Hepatocyte (in vitro differentiated cells): ENCODE data around the gene ACSS3. TPM values are rescaled to one million over a fixed set of nuclear protein-coding genes. Genes with fewer than 3 reads are reported as not detected.
"Not testable (repeated sequence)": the region's sequence is repeated elsewhere in the genome, so short reads cannot be mapped to it uniquely, and the experiment has no call there.

ENCODE experiments used
- DNase-seq: peaks from one replicate; pipeline ENCODE4 v3.0.0-alpha.2; 2016; ENCODE audit warnings: low spot score
- H2AFZ ChIP-seq: fragments of 200-600 bp; sonication (generic); 2 replicates; pipeline ENCODE4 v1.6.0; 2016; ENCODE audit warnings: antibody characterized with exemption, mild to moderate bottlenecking
- H3K27ac ChIP-seq: fragments of 200-600 bp; sonication (generic); 2 replicates; pipeline ENCODE4 v1.5.1; 2016; ENCODE audit warnings: mild to moderate bottlenecking
- H3K27me3 ChIP-seq: fragments of 200-600 bp; sonication (generic); 2 replicates; pipeline ENCODE4 v1.6.1; 2016
- H3K36me3 ChIP-seq: fragments of 200-600 bp; sonication (generic); replicated peaks from 2 replicates; pipeline ENCODE4 v1.5.1; 2016; ENCODE audit warnings: low read depth; ENCODE audit not compliant: insufficient read depth
- H3K4me1 ChIP-seq: fragments of 200-600 bp; sonication (generic); 2 replicates; pipeline ENCODE4 v1.5.1; 2016; ENCODE audit warnings: mild to moderate bottlenecking, moderate library complexity; ENCODE audit not compliant: insufficient read depth
- H3K4me2 ChIP-seq: fragments of 200-600 bp; sonication (generic); 2 replicates; pipeline ENCODE4 v1.6.0; 2016
- H3K4me3 ChIP-seq: fragments of 200-600 bp; sonication (generic); 2 replicates; pipeline ENCODE4 v1.5.1; 2016; ENCODE audit warnings: mild to moderate bottlenecking
- H3K79me2 ChIP-seq: fragments of 200-600 bp; sonication (generic); 2 replicates; pipeline ENCODE4 v1.6.0; 2017; ENCODE audit warnings: mild to moderate bottlenecking
- H3K9me2 ChIP-seq: fragments of 200-600 bp; sonication (generic); replicated peaks from 2 replicates; pipeline ENCODE4 v1.6.0; 2017; ENCODE audit warnings: mild to moderate bottlenecking; ENCODE audit not compliant: insufficient read depth
- H3K9me3 ChIP-seq: fragments of 200-600 bp; sonication (generic); 2 replicates; pipeline ENCODE4 v1.5.1; 2016; ENCODE audit warnings: low read depth, mild to moderate bottlenecking
- H4K20me1 ChIP-seq: fragments of 200-600 bp; sonication (generic); 2 replicates; pipeline ENCODE4 v1.6.0; 2016; ENCODE audit warnings: mild to moderate bottlenecking; ENCODE audit not compliant: insufficient read depth, poor library complexity, severe bottlenecking
- CTCF ChIP-seq: fragments of 200-600 bp; sonication (generic); IDR thresholded peaks from 2 replicates; pipeline ENCODE4 v1.5.1; 2016; ENCODE audit warnings: antibody characterized with exemption, mild to moderate bottlenecking; ENCODE audit not compliant: poor library complexity
- EZH2 ChIP-seq: fragments of 200-600 bp; sonication (generic); IDR thresholded peaks from 2 replicates; pipeline ENCODE4 v1.6.1; 2016; ENCODE audit warnings: antibody characterized with exemption, mild to moderate bottlenecking, borderline replicate concordance
- EZH2phosphoT487 ChIP-seq: fragments of 200-600 bp; sonication (generic); IDR thresholded peaks from one replicate; pipeline ENCODE4 v1.6.1; 2018; ENCODE audit warnings: antibody characterized with exemption, mild to moderate bottlenecking, low read depth, moderate library complexity; ENCODE audit not compliant: unreplicated experiment, severe bottlenecking
- WGBS: methylation state at CpG from one replicate; pipeline ENCODE4 v1.1.6; 2016; ENCODE audit warnings: low lambda C conversion rate; ENCODE audit errors: missing lambda C conversion rate; 5-methylcytosine and 5-hydroxymethylcytosine counted together
- polyA plus RNA-seq: library from polyadenylated mRNA; unstranded; fragments of >200 nt; fragmentation: Nextera tagmentation; extraction: Ambion mirVana; gene quantifications from 2 replicates; pipeline ENCODE4 v1.2.1, GENCODE V29; 2016
- total RNA-seq: library from RNA; depleted of rRNA; stranded (reverse); fragments of >200 nt; gene quantifications from 2 replicates; pipeline ENCODE4 v1.2.3, GENCODE V29; 2014

Gene ACSS3
- total and polyA plus RNA-seq, 2 experiments from 2014 or later = 8.5 to 31.4 TPM

- TF ChIP-seq EZH2 = no peak
- no peak for TF ChIP-seq EZH2phosphoT487
- TF ChIP-seq CTCF = no peak
- 100% methylated on average over 1 of the region's 1 CpG for WGBS
- Histone ChIP-seq H3K9me3 (no peaks in the 10 kb centered on the region), H3K4me1 (no peaks in the 10 kb centered on the region), H3K27ac (no peak overlapping the region), H4K20me1 (no peaks in the 10 kb centered on the region), H3K79me2 (no peaks in the 10 kb centered on the region), H3K4me3 (no peak overlapping the region), H3K9me2 (no peaks in the 10 kb centered on the region), H3K4me2 (no peak overlapping the region), H3K36me3 (no peaks in the 10 kb centered on the region), H3K27me3 (no peaks in the 10 kb centered on the region), H2AFZ (no peak overlapping the region)
- no peak for DNase-seq
Measured at GRCh38 chr12:81043979-81044740, 33.7 kb upstream of the ACSS3 start.

GRCh38 chr12:81064971-81065370 lies 12.9 kb upstream of the ACSS3 start:
- not testable (repeated sequence) for H3K9me2 ChIP-seq

GRCh38 chr12:81070846-81071245 lies 7.0 kb upstream of the ACSS3 start:
- no peak overlapping the region for H3K4me3 ChIP-seq
- TF ChIP-seq EZH2phosphoT487 (no peak), EZH2 (no peak), CTCF (no peak)

More at GRCh38 chr12:81064971-81065370, 12.9 kb upstream of the ACSS3 start:
- not testable (repeated sequence) for H3K4me2 ChIP-seq, H3K9me3 ChIP-seq, H3K79me2 ChIP-seq, H3K4me3 ChIP-seq, H2AFZ ChIP-seq, H3K36me3 ChIP-seq, H3K4me1 ChIP-seq, H4K20me1 ChIP-seq, DNase-seq, H3K27me3 ChIP-seq, H3K27ac ChIP-seq
- WGBS = 92% methylated on average over 11 of the region's 11 CpGs

GRCh38 chr12:81075539-81075938 lies 2.3 kb upstream of the ACSS3 start:
- H3K9me2 ChIP-seq = no peaks in the 10 kb centered on the region
- no peak overlapping the region for H3K27ac ChIP-seq
- no peak overlapping the region for H3K4me3 ChIP-seq
- TF ChIP-seq EZH2phosphoT487 = no peak
- TF ChIP-seq EZH2 = no peak
- no peak for TF ChIP-seq CTCF
- peaks cover 12% of the 10 kb centered on the region for H3K4me1 ChIP-seq
- no peaks in the 10 kb centered on the region for H3K9me3 ChIP-seq
- H3K4me2 ChIP-seq = no peak overlapping the region
- H3K36me3 ChIP-seq = no peaks in the 10 kb centered on the region
- H2AFZ ChIP-seq = no peak overlapping the region
- 74% methylated on average over 3 of the region's 3 CpGs for WGBS
- H4K20me1 ChIP-seq = no peaks in the 10 kb centered on the region
- no peaks in the 10 kb centered on the region for H3K79me2 ChIP-seq
- H3K27me3 ChIP-seq = no peaks in the 10 kb centered on the region
- DNase-seq = no peak

More at GRCh38 chr12:81070846-81071245, 7.0 kb upstream of the ACSS3 start:
- Histone ChIP-seq H3K9me2 (no peaks in the 10 kb centered on the region), H3K36me3 (no peaks in the 10 kb centered on the region), H4K20me1 (no peaks in the 10 kb centered on the region), H2AFZ (no peak overlapping the region), H3K79me2 (no peaks in the 10 kb centered on the region), H3K4me2 (no peak overlapping the region), H3K27me3 (no peaks in the 10 kb centered on the region), H3K9me3 (no peaks in the 10 kb centered on the region), H3K27ac (no peak overlapping the region), H3K4me1 (no peaks in the 10 kb centered on the region)
- DNase-seq = no peak
